HG02623 (cell line): Measurements from ENCODE around the gene BRAF.
"Not testable (repeated sequence)": the region's sequence is repeated elsewhere in the genome, so short reads cannot be mapped to it uniquely, and the experiment has no call there.

Experiments
- ATAC-seq: cut with Tn5 transposase; IDR thresholded peaks from one replicate; pipeline ENCODE4 v1.9.1; 2021; ENCODE audit warnings: moderate library complexity; ENCODE audit not compliant: unreplicated experiment

BRAF gene

GRCh38 chr7:140920745-140921144 lies 4.0 kb downstream of the BRAF start:
- ATAC-seq: no peak

- no peak for ATAC-seq
These were observed 6.5 kb downstream of the BRAF start for GRCh38 chr7:140918236-140918635.

GRCh38 chr7:140917258-140917657 lies 7.5 kb downstream of the BRAF start:
- ATAC-seq: no peak

GRCh38 chr7:140915935-140916555 lies 8.7 kb downstream of the BRAF start:
- ATAC-seq: no peak

DNA sequence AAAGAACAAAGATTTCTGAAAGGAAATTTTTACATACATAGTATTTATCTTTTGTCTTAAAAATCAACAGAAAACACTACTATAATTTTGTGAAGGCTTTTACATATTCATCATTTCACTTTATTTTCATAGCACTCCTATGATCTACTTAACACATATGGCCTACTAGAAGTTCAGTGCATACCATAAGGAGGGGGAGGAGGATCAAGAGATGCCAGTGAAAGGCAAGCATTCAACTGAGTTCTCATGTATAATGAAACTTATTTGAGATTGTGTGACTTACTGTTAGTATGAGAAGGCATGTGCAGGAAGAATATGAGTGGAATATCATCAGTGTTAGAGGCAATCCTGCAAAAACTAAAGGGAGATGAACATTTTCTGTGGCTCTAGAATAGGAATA lies 10.6 kb downstream of the BRAF start:
- ATAC-seq: no peak

DNA sequence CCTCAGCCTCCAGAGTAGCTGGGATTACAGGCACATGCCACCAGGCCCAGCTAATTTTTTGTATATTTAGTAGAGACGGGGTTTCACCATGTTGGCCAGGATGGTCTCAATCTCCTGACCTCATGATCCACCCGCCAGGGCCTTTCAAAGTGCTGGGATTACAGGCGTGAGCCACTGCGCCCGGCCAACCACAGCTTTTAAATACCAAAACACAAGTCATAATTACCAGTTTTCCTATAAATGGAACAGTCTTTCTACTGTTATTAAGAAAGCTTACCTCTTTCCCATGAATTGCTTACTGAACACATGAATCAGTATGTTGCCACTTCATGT lies 11.2 kb downstream of the BRAF start:
- not testable (repeated sequence) for ATAC-seq

DNA sequence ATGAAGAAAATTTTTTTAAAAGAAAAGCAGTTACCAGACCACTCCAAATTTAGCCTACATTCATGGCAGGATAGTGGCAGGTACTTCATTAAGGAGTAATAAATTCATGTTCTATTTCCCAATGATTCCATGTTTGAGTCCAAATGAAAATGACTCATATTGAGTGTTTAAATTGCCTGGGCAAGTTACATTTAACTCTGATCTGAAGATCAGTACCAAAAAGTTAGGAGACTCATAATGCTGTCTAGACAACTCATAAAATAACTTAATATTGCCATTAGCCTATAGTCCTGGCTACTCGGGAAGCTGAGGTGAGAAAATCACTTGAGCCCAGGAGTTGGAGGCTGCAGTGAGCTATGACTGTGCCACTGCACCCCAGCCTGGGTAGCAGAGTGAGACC lies 13.0 kb downstream of the BRAF start:
- no peak for ATAC-seq

DNA sequence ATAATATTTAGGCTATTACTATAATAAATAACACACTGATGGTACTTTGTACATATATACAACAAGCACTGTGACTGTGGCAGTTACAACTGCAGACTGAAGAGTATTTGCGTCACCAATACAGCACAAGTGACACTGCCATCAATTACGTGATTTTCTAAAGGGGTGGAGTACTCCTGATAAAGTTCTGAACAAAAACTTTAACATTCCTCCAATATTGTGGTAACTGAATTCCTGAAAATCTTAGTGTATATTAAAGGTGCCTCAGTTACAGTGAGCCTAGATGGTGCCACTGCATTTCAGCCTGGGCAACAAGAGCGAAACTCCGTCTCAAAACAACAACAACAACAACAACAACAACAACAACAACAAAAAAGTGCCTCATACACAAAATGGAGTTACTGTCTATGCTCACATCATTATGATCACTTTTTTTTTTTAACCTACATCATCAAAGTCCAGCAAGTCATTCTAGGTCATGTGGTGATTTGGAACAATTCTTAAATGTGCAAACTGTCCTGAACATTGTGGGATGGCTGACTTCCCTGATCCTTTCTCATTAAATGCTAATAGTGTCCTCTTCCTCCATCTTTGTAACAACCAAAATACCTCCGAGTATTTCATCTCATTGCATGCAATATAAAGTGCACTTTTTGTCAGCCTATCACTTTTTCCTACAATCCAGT lies 15.1 kb downstream of the BRAF start:
- no peak for ATAC-seq

- no peak for ATAC-seq
These were observed 16.4 kb downstream of the BRAF start for GRCh38 chr7:140908361-140908760.

DNA sequence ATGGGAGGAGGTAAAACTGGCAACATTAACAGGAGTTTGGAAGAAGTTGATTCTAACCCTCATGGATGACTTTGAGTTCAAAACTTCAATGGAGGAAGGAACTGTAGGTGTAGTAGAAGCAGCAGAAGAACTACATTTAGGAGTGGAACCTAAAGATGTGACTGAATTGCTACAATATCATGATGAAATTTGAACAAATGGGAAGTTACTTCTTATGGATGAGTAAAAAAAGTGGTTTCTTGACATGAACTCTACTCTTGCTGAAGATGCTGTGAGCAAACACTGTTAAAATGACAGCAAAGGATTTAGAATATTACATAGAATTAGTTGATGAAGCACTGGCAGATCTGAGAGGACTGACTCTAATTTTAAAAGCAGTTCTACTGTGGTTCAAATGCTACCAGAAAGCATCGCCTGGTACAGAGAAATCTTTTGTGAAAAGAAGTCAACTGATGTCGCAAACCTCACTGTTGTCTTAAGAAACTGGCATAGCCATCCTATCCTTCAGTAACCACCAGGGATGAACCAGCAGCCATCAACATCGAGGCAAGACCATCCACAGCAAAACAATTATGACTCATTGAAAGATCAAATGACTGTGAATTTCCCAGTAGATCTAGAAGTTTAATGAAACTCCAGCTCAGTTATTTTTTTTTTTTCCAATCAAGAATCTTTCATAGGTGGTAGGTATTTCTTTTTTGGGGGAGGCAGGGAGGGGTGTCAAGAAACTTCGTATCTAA lies 20.8 kb downstream of the BRAF start:
- no peak for ATAC-seq

DNA sequence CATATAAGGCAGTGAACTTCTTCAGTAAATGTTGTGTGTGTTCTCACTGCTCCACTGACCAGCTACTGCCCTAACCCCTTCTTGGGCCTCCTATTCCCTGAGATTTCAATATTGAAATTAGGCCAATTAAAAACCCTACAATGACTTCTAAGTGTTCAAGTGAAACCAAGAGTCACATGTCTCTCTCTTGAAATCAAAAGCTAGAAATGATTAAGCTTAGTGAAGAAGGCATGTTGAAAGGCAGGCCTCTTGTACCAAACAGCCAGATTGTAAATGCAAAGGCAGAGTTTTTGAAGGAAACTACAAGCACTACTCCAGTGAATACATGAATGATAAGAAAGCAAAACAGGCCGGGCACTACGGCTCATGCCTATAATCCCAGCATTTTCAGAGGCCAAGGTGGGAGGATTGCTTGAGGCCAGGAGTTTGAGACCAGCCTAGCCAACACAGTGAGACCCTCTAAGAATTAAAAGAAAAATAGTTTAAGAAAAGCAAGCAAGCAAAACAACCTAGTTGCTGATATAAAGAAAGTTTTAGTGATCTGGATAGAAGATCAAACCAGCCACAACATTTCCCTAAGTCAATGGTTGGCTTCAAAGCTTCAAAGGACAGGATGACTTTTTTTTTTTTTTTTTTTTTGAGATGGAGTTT lies 22.3 kb downstream of the BRAF start:
- ATAC-seq: peak; percentile 53

DNA sequence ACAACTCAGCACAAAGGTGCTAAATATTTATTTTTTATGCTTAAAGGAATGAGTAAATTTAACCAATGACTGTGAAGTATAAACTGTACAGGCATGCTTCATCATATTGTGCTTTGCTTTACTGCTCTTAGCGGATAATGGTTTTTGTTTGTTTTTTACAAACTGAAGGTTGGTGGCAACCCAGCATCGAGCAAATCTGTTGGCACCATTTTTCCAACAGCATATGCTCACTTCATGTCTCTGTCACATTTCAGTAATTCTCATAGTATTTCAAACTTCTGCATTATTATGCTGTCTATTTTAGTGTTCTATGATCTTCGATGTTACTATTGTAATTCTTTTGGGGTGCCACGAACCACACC lies 22.8 kb downstream of the BRAF start:
- ATAC-seq: no peak

GRCh38 chr7:140899883-140900282 lies 24.8 kb downstream of the BRAF start:
- ATAC-seq: no peak

DNA sequence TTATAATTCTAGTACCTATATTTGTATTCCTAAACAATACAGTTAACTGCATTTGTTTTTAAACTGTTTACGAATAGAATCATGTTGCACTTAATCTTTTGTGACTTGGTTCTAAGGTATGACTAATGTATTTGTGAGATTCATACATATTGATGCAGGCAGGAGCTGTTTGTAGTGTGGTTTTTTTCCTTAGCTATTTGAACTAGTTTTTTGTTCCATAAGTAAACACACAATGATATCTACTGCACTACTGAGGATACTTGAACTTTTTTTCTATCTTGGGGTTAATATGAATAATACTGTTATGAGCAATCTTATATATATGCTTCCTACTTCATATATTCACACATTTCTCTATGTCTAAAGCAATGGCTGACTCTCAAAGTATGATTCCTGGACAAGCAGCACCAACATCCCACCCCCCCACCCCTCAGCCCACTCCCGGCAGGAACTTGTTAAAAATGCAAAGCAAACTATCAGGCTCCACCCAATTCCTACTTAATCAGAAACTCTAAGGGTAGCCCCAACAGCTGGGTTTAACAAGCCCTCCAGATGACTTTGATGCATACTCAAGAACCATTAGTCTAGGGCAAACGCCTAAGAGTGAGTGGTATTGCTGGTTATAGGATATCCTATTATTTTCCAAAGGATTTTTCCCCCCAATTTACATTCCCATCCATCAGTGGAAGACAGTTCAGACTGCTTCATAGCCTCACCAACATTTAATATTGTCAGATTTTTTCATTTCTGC lies 25.8 kb downstream of the BRAF start:
- no peak for ATAC-seq

GRCh38 chr7:140896996-140897395 lies 27.7 kb downstream of the BRAF start:
- no peak for ATAC-seq

GRCh38 chr7:140889645-140890044 lies 35.1 kb downstream of the BRAF start:
- no peak for ATAC-seq

DNA sequence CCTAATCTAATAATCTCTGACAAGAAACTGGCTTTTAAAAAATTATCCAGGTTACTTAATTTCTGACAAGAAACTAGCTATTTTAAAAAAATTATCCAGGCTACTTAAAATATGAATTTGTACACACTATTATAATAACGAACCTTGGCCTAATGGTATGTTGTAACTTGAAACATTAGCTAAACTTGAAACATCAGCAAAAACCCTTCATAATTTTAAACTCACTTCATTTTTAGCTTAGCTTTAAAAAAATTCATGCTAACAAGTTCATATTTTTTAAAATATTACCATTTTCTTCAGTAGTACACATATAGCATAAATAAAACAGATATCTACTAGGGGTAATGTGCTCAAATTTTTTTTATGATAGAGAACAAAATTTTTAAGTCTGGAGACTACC lies 35.6 kb downstream of the BRAF start:
- ATAC-seq: no peak

DNA sequence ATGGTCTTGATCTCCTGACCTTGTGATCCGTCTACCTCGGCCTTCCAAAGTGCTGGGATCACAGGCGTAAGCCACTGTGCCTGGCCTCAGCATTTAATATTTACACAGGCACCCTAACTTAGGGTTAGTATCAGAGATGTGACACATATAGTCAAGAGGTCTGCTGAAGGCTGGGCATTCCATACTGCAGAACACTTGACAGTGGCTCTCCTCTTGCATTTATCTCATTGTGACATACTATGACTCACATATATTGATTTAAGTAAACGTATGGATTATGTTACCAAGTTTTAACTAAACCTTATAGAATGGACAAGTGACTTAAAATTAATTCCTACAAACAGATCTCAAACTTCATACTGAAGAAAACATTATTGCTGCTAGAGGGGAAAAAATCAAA lies 36.6 kb downstream of the BRAF start:
- no peak for ATAC-seq

GRCh38 chr7:140885735-140886334 lies 38.9 kb downstream of the BRAF start:
- no peak for ATAC-seq

DNA sequence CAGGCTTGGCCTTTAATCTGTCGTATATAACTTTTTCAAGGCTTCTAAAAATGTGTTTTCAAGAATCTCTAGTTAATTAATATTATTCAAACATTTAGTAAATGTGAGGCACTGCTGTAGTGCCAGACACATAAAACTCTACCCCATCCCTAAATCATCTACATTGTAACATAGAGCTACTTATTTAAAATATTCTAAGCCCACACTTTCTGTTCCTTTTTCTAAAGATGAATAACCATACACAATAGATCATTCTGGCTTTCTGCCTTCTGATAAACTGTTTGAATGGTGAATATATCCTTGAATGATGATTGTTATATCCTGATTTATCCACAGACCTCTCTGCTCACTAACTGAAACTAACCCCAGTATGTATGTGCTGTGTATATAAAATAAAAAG lies 41.4 kb downstream of the BRAF start:
- no peak for ATAC-seq

DNA sequence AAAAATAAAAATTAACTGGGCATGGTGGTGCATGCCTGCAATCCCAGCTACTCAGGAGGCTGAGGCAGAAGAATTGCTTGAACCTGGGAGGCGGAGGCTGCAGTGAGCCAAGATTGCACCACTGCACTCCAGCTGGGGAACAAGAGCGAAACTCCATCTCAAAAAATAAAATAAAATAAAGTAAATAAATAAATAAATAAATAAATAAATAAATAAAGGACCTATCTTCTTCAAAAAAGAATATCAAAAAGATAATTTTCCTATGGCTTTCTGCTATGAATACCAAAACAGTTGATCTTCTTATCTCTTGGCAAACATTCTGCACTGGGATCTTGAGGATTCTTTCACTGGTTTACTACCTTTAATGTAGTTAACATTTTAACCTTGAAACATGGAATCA lies 41.9 kb downstream of the BRAF start:
- ATAC-seq: not testable (repeated sequence)
